ENCODE data around the gene PDS5B.

DNA sequence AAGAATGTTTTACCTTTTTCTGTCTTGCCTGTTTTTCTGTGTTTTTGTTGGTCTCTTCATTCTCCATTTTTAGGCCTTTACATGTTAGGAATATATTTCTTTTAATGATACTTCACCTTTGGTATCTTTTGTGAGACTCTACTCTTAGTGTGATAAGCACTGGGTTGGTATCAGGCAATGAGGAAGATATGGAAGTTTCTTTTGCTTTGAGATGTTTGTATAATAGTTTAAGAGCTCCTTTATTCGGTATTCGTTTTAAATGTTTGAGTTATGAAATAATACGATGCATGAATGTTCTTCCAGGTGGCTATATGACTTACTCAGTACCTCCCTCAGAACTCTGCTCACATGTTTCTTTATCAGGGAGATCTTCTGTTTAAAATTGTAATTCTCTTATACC is 144.8 kb downstream of the PDS5B start:
- TF ChIP-seq, protein P1, sequence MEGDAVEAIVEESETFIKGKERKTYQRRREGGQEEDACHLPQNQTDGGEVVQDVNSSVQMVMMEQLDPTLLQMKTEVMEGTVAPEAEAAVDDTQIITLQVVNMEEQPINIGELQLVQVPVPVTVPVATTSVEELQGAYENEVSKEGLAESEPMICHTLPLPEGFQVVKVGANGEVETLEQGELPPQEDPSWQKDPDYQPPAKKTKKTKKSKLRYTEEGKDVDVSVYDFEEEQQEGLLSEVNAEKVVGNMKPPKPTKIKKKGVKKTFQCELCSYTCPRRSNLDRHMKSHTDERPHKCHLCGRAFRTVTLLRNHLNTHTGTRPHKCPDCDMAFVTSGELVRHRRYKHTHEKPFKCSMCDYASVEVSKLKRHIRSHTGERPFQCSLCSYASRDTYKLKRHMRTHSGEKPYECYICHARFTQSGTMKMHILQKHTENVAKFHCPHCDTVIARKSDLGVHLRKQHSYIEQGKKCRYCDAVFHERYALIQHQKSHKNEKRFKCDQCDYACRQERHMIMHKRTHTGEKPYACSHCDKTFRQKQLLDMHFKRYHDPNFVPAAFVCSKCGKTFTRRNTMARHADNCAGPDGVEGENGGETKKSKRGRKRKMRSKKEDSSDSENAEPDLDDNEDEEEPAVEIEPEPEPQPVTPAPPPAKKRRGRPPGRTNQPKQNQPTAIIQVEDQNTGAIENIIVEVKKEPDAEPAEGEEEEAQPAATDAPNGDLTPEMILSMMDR (IDR thresholded peaks at IDR 0.05) = no peak
- no peak for TF ChIP-seq POLR2A (IDR thresholded peaks at IDR 0.05)
